SK-N-SH (cell line): ENCODE results near the gene PHOX2A. TPM values are rescaled to one million over a fixed set of nuclear protein-coding genes. Genes with fewer than 3 reads are reported as not detected.

ENCODE experiments used
- CTCF ChIA-PET: fragments of 300-600, 350-600 bp; formaldehyde crosslinking; extraction: SDS; loops from one replicate; lab custom pipeline; 2021; lab: Yijun Ruan, JAX
- POLR2A ChIA-PET: fragments of 350-600 bp; sonication (Branson Sonifier 250); formaldehyde crosslinking; extraction: SDS; loops from one replicate; lab custom pipeline; 2020; ENCODE audit warnings: antibody characterized with exemption, inconsistent platforms; lab: Yijun Ruan, JAX
- DNase-seq: peaks from one replicate; pipeline ENCODE4 v3.0.0; 2012
- H2AFZ ChIP-seq: fragments of 200-600 bp; sonication (generic); 2 replicates; pipeline ENCODE4 v1.8.1; 2016; ENCODE audit warnings: antibody characterized with exemption, mild to moderate bottlenecking, low read depth
- H3F3A ChIP-seq: fragments of 200-600 bp; sonication (generic); replicated peaks from 2 replicates; pipeline ENCODE3; 2016; ENCODE audit warnings: antibody characterized with exemption, mild to moderate bottlenecking; ENCODE audit not compliant: insufficient read depth
- H3K27ac ChIP-seq, 2 experiments: fragments of 200-500 bp in 1 of 2; fragments of 200-600 bp in 1 of 2; sonication (Bioruptor generic) in 1 of 2; sonication (generic), shearing (Covaris generic) in 1 of 2; 2 replicates each; pipeline versions ENCODE4 v1.5.1 to v1.6.1; 2014 to 2016; ENCODE audit warnings: low read depth in 2 of 2, inconsistent platforms in 1 of 2, low read length in 1 of 2, mild to moderate bottlenecking in 1 of 2, mixed read lengths in 1 of 2
- H3K27me3 ChIP-seq: fragments of 200-600 bp; sonication (generic), shearing (Covaris generic); 2 replicates; pipeline ENCODE4 v1.6.1; 2016; ENCODE audit warnings: mixed run types; ENCODE audit not compliant: insufficient read depth
- H3K36me3 ChIP-seq, 2 experiments: fragments of 200-500 bp in 1 of 2; fragments of 200-600 bp in 1 of 2; sonication (Bioruptor generic) in 1 of 2; sonication (generic) in 1 of 2; replicated peaks in 1 of 2; 2 replicates each; pipeline versions ENCODE3 to v1.5.1; 2014 to 2016; ENCODE audit warnings: low read length in 1 of 2, mild to moderate bottlenecking in 1 of 2; ENCODE audit not compliant: insufficient read depth in 2 of 2, control insufficient read depth in 1 of 2
- H3K4me1 ChIP-seq, 2 experiments: fragments of 200-500 bp in 1 of 2; fragments of 200-600 bp in 1 of 2; sonication (Bioruptor generic) in 1 of 2; sonication (generic), shearing (Covaris generic) in 1 of 2; 2 replicates each; pipeline versions ENCODE4 v1.5.1 to v1.6.1; 2014 to 2016; ENCODE audit warnings: low read depth in 1 of 2, low read length in 1 of 2, mixed run types in 1 of 2; ENCODE audit not compliant: insufficient read depth in 2 of 2, control insufficient read depth in 1 of 2
- H3K4me2 ChIP-seq: fragments of 200-600 bp; sonication (generic), shearing (Covaris generic); 2 replicates; pipeline ENCODE4 v1.6.1; 2017; ENCODE audit warnings: mixed run types
- H3K4me3 ChIP-seq, 2 experiments: fragments of 200-500 bp in 1 of 2; fragments of 200-600 bp in 1 of 2; sonication (Bioruptor generic) in 1 of 2; sonication (generic), shearing (Covaris generic) in 1 of 2; 2 replicates each; pipeline versions ENCODE4 v1.5.1 to v1.8.1; 2014 to 2016; ENCODE audit warnings: low read depth in 2 of 2, inconsistent platforms in 1 of 2, low read length in 1 of 2, mild to moderate bottlenecking in 1 of 2, mixed read lengths in 1 of 2, moderate library complexity in 1 of 2
- H3K79me2 ChIP-seq: fragments of 200-600 bp; sonication (generic); 2 replicates; pipeline ENCODE4 v1.8.1; 2017; ENCODE audit warnings: mild to moderate bottlenecking; ENCODE audit not compliant: insufficient read depth
- H3K9ac ChIP-seq: fragments of 200-600 bp; sonication (generic); 2 replicates; pipeline ENCODE4 v1.6.1; 2017; ENCODE audit warnings: mixed run types
- H3K9me2 ChIP-seq: fragments of 200-600 bp; sonication (generic); 2 replicates; pipeline ENCODE4 v1.6.1; 2017; ENCODE audit warnings: mixed run types
- H3K9me3 ChIP-seq: fragments of 200-600 bp; sonication (generic); 2 replicates; pipeline ENCODE4 v1.6.1; 2017; ENCODE audit warnings: mixed run types, mild to moderate bottlenecking, moderate library complexity
- H4K20me1 ChIP-seq: fragments of 200-600 bp; sonication (generic); 2 replicates; pipeline ENCODE4 v1.6.1; 2017; ENCODE audit warnings: mild to moderate bottlenecking, mixed run types; ENCODE audit not compliant: insufficient read depth
- CHD2 ChIP-seq: fragments of 150-350 bp; IDR thresholded peaks from 2 replicates; pipeline ENCODE4 v1.6.1; 2018; ENCODE audit warnings: low read length; ENCODE audit not compliant: partially characterized antibody
- EP300 ChIP-seq, 2 experiments: IDR thresholded peaks; 2 replicates each; pipeline versions ENCODE4 v1.4.0 to v1.6.1; 2012; ENCODE audit warnings: borderline replicate concordance in 1 of 2, low read depth in 1 of 2, low read length in 1 of 2
- EZH2phosphoT487 ChIP-seq: fragments of 200-600 bp; sonication (generic); IDR thresholded peaks from 2 replicates; pipeline ENCODE4 v1.6.1; 2017; ENCODE audit warnings: low read depth, mixed run types, mild to moderate bottlenecking, antibody characterized with exemption, moderate library complexity, borderline replicate concordance
- FOXJ3 ChIP-seq: sonication (generic); formaldehyde crosslinking; IDR thresholded peaks from 2 replicates; pipeline ENCODE4 v1.5.1; 2020; ENCODE audit warnings: mild to moderate bottlenecking, missing genetic modification reagents
- GATA2 ChIP-seq: sonication (generic); formaldehyde crosslinking; IDR thresholded peaks from 2 replicates; pipeline ENCODE4 v1.5.0; 2020; ENCODE audit warnings: mild to moderate bottlenecking, missing genetic modification reagents
- IRF3 ChIP-seq: fragments of 150-350 bp; IDR thresholded peaks from 2 replicates; pipeline ENCODE4 v1.6.1; 2016; ENCODE audit warnings: mild to moderate bottlenecking, low read depth, low read length
- MXI1 ChIP-seq: IDR thresholded peaks from 2 replicates; pipeline ENCODE4 v1.6.1; 2012; ENCODE audit warnings: mild to moderate bottlenecking, low read depth, low read length, improper control_type of control experiment
- PBX3 ChIP-seq: IDR thresholded peaks from 2 replicates; pipeline ENCODE4; 2012
- POLR2AphosphoS5 ChIP-seq: IDR thresholded peaks from 2 replicates; pipeline ENCODE4 v1.6.1; 2012; ENCODE audit warnings: low read depth, low read length
- RAD21 ChIP-seq: IDR thresholded peaks from 2 replicates; pipeline ENCODE4 v1.6.1; 2012; ENCODE audit warnings: mild to moderate bottlenecking, low read length
- TAF1 ChIP-seq: IDR thresholded peaks from 2 replicates; pipeline ENCODE4 v1.6.1; 2012; ENCODE audit warnings: low read depth, mild to moderate bottlenecking, low read length, moderate library complexity, borderline replicate concordance
- USF1 ChIP-seq: IDR thresholded peaks from 2 replicates; pipeline ENCODE4 v1.4.0; 2012; ENCODE audit warnings: low read depth, borderline replicate concordance
- ZBTB33 ChIP-seq: IDR thresholded peaks from 2 replicates; pipeline ENCODE4 v1.4.0; 2012; ENCODE audit warnings: low read depth, borderline replicate concordance
- WGBS: methylation state at CpG from one replicate; pipeline ENCODE4 v1.1.6; 2017; ENCODE audit warnings: low lambda C conversion rate; 5-methylcytosine and 5-hydroxymethylcytosine counted together
- polyA plus RNA-seq, 3 experiments: library from polyadenylated mRNA; depleted of rRNA; stranded (reverse); fragments of >200 nt; gene quantifications; 2 replicates each; pipeline ENCODE4 v1.2.3, GENCODE V29; 2012

Gene PHOX2A
- polyA plus RNA-seq, 1 of the 3 experiments (the other 2 are of a cell fraction) = 75.6 TPM

DNA sequence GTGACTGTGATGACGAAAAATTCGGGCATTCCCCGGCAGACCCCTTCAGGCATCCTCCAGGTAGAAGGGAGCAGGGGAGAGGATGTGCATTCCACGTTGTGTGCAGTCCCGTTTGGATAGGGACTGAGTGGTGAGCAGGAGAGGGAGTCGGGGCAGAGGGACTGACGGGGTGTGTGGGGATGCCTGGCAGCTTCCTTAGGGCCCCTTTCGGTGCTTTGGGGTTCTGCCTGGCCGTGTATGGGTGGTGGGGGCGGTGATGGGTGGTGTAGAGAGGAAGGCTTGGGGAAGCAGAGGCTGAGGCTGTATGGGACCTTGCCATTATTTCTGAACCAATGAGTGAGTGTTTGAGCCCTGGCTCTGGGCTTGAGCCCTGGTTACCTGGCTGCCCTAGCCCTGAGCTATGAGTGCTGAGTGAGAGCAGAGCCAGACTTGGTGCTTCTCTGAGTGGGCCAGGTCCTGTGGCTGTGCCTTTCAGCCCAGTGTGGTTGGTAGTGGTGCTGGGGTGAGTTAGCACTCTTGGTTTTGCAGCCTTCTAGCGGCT, 18.5 kb downstream of the PHOX2A start:
- peak overlapping the region; percentile 100 for H3K4me2 ChIP-seq
- DNase-seq = peak; percentile 42
- H3K27ac ChIP-seq = peak overlapping the region in 1 of 2 experiments; percentile 90; a peak in 3 of 4 replicates
- H3K79me2 ChIP-seq = peaks cover 56% of the 10 kb centered on the region
- 15% methylated on average over 11 of the region's 11 CpGs for WGBS
- CTCF ChIA-PET = interaction anchor here (1.1 to 9.1 kb wide), 7 partner anchors 11 to 248 kb away, joined by 3 to 73 read pairs (median 5); partner anchors contain the start of gene CLPB
- H3K27me3 ChIP-seq = no peaks in the 10 kb centered on the region
- H3K36me3 ChIP-seq = peaks cover 37 to 41% of the 10 kb centered on the region in 2 experiments
- H3K4me1 ChIP-seq = peaks cover 5 to 34% of the 10 kb centered on the region in 2 experiments; a peak in 3 of 4 replicates
- TF ChIP-seq EZH2phosphoT487 (no peak), FOXJ3 (CRISPR knock-in tag) (no peak), CHD2 (no peak), ZBTB33 (no peak), GATA2 (CRISPR knock-in tag) (no peak), RAD21 (no peak), EP300 (IDR thresholded peaks at IDR 0.05; ENCODE audit: borderline replicate concordance in 1 of 2, low read depth in 1 of 2, low read length in 1 of 2) (no peak), USF1 (no peak)
- POLR2A ChIA-PET = interaction anchor here (1.2 to 8.7 kb wide), 4 partner anchors 11 to 205 kb away, joined by 3 to 131 read pairs (median 5); partner anchors contain the start of gene PHOX2A
- no peak overlapping the region for H2AFZ ChIP-seq
- H3K9ac ChIP-seq = peak overlapping the region; percentile 98
- H3F3A ChIP-seq = peaks cover 3% of the 10 kb centered on the region
- H3K9me3 ChIP-seq = no peaks in the 10 kb centered on the region
- peak overlapping the region; percentile 96 to 100 for H3K4me3 ChIP-seq
- no peaks in the 10 kb centered on the region for H3K9me2 ChIP-seq
- peaks cover 49% of the 10 kb centered on the region for H4K20me1 ChIP-seq

GRCh38 chr11:72224564-72225410, 19.2 kb downstream of the PHOX2A start, which contains the start of gene INPPL1:
Gene INPPL1, plus strand, starts transcription at chr11:72224767. Its CDS starts 218 bp downstream, at chr11:72224985.
- H3K9ac ChIP-seq = peak within 1 kb of the TSS; percentile 98
- H2AFZ ChIP-seq = peak within 1 kb of the TSS; percentile 82; the same call in 1 of the 2 replicates
- H3K9me3 ChIP-seq = no peaks in the 10 kb centered on the region
- peak within 1 kb of the TSS; percentile 90 to 91 for H3K27ac ChIP-seq
- peaks cover 30 to 34% of the 10 kb centered on the region in 2 experiments for H3K36me3 ChIP-seq
- H3K9me2 ChIP-seq = no peaks in the 10 kb centered on the region
- DNase-seq = peak; percentile 67
- peak within 1 kb of the TSS; percentile 96 to 100 for H3K4me3 ChIP-seq
- peak within 1 kb of the TSS; percentile 100 for H3K4me2 ChIP-seq
- 0% methylated on average over 6 of the region's 81 CpGs for WGBS
- peaks cover 5 to 34% of the 10 kb centered on the region in 2 experiments; a peak in 3 of 4 replicates for H3K4me1 ChIP-seq
- POLR2A ChIA-PET = interaction anchor here (1.2 to 8.7 kb wide), 5 partner anchors 12 to 206 kb away, joined by 3 to 131 read pairs (median 6); partner anchors contain the start of gene PHOX2A
- peaks cover 3% of the 10 kb centered on the region for H3F3A ChIP-seq
- CTCF ChIA-PET = interaction anchor here (0.6 to 9.1 kb wide), 8 partner anchors 12 to 248 kb away, joined by 3 to 73 read pairs (median 4); partner anchors contain the start of gene CLPB
- H3K27me3 ChIP-seq = no peaks in the 10 kb centered on the region
- peaks cover 56% of the 10 kb centered on the region for H3K79me2 ChIP-seq
- peak; percentile 27; the same call in 1 of the 2 replicates for TF ChIP-seq TAF1
- TF ChIP-seq PBX3 = no peak
- no peak for TF ChIP-seq POLR2AphosphoS5
- TF ChIP-seq GATA2 (CRISPR knock-in tag) = no peak
- no peak for TF ChIP-seq IRF3
- 0 out of 2 replicates have a peak, but pooled peaks have one; percentile 13 for TF ChIP-seq MXI1
- peak; percentile 70 for TF ChIP-seq CHD2
- H4K20me1 ChIP-seq = peaks cover 48% of the 10 kb centered on the region
